Activated T-helper 1 cell treated with Interleukin-2 at 50 U/mL for 16 hours (primary cell): ENCODE results near the gene GLIPR1L1.
"Not testable (repeated sequence)": the region's sequence is repeated elsewhere in the genome, so short reads cannot be mapped to it uniquely, and the experiment has no call there.

Experiments
- DNase-seq: peaks from one replicate; pipeline ENCODE4 v3.0.0-alpha.2; 2020; ENCODE audit warnings: low read depth

GLIPR1L1 gene

DNA sequence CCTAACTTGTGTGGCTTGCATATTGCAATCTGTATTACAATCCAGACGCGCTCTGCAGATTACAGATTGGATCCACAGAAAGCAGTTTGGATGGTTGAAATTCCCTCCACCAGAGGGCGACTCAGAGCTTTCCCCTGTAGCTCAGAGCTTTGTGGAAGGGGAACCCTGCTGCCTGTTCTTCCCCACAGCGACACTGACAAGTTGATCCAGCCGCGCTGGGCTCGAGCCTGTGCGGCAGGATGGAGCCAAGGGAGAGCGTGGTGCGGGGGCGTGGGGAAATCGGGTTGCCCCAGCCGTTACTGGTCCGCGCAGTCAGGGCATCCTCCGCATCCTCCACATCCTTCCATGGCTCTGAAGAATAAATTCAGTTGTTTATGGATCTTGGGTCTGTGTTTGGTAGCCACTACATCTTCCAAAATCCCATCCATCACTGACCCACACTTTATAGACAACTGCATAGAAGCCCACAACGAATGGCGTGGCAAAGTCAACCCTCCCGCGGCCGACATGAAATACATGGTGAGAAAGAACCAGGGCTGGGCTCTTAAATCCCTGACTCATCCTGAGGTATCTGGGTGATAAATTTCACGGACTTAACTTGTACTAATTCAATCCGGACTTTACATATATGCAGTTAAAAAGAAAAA lies at the start of gene GLIPR1L1:
Gene GLIPR1L1, plus strand, starts transcription at position 287 of the 647 bp plus-strand sequence. Its CDS starts 59 bp downstream, at position 346.
- peak; percentile 66 for DNase-seq

GRCh38 chr12:75288860-75289259 lies 45.6 kb upstream of the GLIPR1L1 start:
- no peak for DNase-seq

- DNase-seq = no peak
Measured at GRCh38 chr12:75289753-75290152, 44.7 kb upstream of the GLIPR1L1 start.

DNA sequence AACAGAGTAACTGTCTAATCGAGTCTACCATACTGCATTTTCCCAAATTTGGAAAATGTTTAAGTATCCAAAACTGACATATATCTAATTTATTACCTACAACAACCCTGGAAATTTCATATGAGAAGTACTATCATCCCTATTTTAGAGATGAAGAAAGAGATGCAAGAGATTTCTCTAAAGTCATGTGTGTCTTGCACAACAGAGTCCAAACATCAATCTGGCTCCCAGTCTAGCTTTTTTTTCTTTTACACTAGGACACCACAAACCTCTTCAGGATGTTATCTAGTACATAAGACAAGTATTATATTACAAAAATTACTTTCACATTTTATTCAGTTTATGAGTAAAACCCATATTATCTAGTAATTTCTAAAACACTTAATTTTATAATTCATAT lies 43.5 kb upstream of the GLIPR1L1 start:
- DNase-seq = no peak

DNA sequence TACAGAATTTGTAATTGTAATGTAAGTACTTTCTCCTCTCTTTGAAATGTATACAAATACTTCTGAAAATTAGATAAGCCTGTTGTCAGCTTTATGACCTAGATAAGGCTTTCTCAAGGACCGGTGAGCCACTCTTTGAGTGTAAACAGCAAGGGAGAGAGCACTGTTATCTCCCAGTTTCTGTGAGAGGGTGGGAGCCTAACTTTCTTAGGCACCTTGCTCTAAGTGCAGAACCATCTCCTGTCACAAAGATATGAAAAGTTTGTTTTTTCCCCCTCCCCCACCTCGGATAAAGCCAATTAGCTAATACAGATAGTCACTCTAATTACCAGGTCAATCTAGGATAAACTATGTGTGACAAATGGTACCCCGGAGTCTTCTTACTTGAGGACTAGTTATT lies 40.1 kb upstream of the GLIPR1L1 start:
- no peak for DNase-seq

- no peak for DNase-seq
Measured at GRCh38 chr12:75294797-75295196, 39.7 kb upstream of the GLIPR1L1 start.

GRCh38 chr12:75302225-75302624 lies 32.2 kb upstream of the GLIPR1L1 start:
- DNase-seq = no peak

DNA sequence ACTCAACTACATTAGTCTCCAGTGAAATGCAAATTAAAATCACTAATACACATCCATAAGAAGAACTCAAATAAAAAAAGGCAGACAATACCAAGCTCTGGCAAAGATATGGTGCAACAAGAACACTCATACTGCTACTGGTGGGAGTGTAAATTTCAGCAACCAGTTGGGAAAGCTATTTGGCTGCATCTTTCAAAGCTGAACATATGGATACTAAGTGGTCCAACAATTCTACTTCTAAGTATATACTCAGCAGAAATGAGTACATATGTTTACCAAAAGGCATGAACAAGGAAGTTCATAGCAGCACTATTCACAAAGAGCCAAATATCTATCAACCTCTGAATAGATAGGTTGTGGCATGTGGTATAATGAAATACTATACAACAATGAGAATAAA lies 31.7 kb upstream of the GLIPR1L1 start:
- no peak for DNase-seq

DNA sequence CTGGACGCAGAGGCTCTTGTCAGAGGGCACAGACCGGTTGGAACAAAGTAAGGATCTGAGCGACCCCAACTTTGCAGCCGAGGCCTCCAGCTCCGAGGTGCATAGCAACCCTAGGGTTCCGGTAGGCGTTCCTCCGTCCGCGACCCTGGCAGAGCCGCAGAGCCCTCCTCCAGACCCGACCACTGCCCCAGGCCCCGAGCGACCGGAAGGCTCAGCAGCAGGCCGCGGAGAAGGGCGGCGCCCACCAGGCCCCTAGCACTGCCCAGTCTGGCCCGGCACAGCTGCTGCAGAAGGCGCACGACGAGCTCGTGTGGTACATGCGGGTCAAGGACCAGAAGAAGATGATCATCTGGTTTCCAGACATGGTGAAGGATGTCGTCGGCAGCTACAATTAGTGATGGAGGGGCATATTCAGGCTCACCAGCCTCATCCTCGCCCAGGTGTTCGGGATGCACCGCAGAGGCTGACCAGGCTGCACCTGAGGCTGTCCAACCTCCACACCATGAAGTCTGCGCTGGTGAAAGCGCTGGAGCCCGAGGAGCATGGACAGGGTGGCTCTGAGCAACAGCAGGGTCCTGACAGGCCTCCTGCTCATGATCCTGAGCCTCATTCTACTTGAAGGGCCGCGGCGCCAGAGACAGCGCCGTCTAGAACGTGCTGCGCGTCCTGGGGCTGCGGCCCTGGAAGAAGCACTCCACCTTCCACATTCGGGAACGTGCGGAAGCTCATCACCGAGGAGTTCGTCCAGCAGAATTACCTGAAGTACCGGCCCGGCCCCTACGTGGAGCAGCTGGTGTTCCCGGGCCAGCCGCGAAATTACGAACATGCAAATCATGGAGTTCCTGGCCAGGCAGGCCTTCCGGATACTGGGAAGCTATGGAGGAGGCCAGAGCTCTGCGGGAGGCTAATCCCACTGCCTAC lies 28.8 kb upstream of the GLIPR1L1 start:
- no peak for DNase-seq

GRCh38 chr12:75308279-75308678 lies 26.2 kb upstream of the GLIPR1L1 start:
- DNase-seq = no peak

GRCh38 chr12:75311369-75311768 lies 23.1 kb upstream of the GLIPR1L1 start:
- no peak for DNase-seq

- DNase-seq = no peak
Measured at GRCh38 chr12:75315518-75315917, 19.0 kb upstream of the GLIPR1L1 start.

DNA sequence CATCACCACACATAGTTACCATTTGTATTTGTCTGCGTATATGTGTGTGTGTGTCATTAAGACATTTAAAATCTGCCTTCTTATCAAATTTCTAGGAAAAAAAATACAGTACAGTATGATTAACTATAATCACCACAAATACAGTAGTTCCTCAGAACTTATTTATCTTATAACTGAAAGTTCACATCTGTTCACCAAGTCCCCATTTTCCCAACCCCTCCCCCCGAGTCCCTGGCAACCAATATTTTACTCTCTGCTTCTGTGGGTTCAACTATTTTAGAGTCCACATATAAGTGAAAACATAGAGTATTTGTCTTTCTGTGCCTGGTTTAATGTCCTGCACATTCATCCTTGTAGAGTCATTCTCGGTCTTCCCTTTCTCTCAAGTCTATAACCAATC lies 16.7 kb upstream of the GLIPR1L1 start:
- DNase-seq = no peak

- no peak for DNase-seq
Measured at GRCh38 chr12:75322464-75322863, 12.0 kb upstream of the GLIPR1L1 start.

- no peak for DNase-seq
Measured at GRCh38 chr12:75323663-75324062, 10.8 kb upstream of the GLIPR1L1 start.

DNA sequence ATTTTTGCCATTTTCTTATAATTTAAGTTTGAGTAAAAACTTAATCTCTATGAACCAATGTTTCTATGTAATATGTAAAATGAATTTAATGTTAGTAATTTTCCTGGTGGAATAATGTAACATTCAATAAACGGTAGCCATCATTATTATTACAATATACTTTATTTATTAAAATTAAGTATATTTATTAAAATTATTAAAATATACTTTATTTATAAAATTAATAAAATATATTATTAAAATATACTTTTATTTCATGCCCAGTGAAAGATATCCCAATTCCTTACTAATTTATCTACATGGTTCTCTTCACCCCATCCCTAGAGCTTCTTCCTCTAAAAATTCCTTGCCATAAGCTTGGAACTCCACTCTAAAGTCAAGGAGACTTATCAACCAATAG lies 6.8 kb upstream of the GLIPR1L1 start:
- DNase-seq = no peak

DNA sequence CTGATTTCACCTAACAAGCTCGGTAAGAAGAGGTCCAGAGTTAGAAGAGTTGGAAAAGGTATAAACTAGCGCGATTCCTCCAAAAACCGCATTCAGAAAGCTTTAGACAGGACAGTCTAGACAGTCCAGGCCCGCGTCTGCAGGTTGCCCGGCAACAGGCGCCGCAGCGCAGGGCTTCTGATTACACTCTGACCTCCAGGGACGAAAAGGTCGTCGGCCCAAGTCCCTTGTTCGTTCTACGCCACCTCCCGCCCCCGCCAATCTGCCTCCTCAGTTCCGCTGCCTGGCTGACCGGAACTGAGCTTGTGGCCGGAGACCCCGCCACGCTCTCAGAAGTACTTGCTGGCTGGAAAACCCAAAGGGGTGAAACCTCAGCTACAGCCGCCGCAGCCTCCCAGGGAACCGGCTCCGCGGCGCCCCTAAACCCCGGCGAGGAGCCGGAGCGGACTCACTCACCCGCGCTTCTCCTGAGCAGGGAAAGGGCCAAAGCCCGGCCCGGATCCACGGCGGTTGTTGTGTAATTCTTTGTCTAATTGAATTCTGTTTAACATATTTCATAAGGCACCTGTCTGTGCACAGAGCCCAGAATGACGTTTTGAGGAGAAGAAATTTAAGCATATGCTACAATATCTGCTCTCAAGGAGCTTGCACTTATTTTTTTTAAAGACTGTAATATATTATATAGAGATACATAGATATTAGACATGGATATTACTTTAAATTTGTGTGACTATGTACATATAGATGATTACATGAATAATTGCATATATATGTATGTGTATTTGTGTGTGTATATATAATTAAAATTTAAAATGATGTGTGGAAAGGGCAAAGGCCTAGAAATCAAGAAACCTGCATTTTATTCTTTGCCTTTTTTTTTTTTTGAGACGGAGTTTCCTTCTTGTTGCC lies 4.3 kb upstream of the GLIPR1L1 start, which contains the start of gene CAPS2:
Gene CAPS2, minus strand, starts transcription at position 407 of the 909 bp plus-strand sequence. CDS start 3,826 bp downstream, outside the sequence.
- DNase-seq = peak; percentile 33

- DNase-seq = no peak
Measured at GRCh38 chr12:75337905-75338304, 3.4 kb downstream of the GLIPR1L1 start.

DNA sequence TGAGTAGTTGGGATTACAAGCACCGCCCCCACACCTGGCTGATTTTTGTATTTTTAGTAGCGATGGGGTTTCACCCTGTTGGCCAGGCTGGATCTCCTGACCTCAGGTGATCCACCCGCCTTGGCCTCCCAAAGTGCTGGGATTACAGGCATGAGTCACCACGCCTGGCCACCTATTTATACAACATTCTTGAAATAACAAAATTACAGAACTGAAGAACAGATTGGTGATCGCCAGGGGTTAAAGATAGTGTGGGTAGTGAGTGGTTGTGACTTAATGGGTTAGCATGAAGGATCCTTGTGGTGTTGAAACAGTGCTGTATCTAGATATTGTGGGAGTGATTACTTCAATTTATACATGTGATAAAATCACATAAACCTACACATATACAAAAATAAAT lies 7.4 kb downstream of the GLIPR1L1 start:
- no peak for DNase-seq

DNA sequence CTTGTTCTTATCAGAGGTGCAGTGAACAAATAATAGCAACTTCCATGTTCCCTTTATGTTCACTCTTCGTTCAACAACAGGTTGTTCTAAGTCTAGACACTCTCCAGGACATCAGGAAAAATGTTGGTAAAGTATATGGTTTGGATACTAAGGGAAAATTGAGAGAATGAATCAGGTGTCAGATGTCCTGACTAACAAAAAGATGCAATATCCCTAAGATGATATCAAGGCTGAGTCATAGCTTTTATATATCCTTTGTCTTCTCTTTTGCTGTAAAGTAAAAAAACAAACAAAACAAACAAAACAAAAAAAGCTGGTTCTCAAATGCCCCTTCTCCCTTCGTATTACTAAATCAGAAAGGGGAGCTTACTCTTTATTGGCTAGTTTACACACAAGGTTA lies 11.1 kb downstream of the GLIPR1L1 start:
- DNase-seq = no peak

- DNase-seq = not testable (repeated sequence)
Measured at GRCh38 chr12:75346215-75346614, 11.7 kb downstream of the GLIPR1L1 start.

DNA sequence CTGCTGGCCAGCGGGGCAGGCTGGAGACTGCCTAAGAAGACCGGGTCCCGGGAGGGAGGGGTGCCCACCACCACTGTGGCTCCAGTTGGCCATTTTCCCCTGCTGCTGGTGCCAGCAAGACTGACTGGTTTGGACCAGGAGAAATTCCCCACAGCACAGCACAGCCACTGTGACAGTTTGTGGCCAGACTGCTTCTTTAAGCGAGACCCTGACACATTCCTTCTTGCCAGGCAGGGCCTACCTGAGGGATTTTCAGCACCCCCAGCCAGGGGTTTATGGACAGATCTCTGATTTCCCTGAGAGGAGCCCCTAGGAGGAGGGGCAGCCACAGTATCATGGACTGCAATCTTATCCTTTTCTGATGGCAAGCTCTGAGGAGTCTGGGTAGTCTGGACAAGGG lies 15.5 kb downstream of the GLIPR1L1 start:
- no peak for DNase-seq
